SK-N-SH treated with all-trans-retinoic acid at 6 μM for 48 hours (cell line): ENCODE results near the gene C3.

Experiments used
- ATAC-seq: fragments of 200-7000 bp; cut with Tn5 transposase; 3 replicates; pipeline ENCODE4 v1.9.1; 2020; ENCODE audit warnings: mild to moderate bottlenecking, moderate library complexity
- CREB5 ChIP-seq: fragments of 250-450 bp; sonication (Bioruptor Pico); IDR thresholded peaks from 2 replicates; pipeline ENCODE4 v1.5.1; 2020; ENCODE audit warnings: low read depth, mild to moderate bottlenecking, moderate library complexity
- CSDC2 ChIP-seq: fragments of 250-450 bp; sonication (Bioruptor Pico); IDR thresholded peaks from 2 replicates; pipeline ENCODE4 v1.5.0; 2020; ENCODE audit warnings: mild to moderate bottlenecking, moderate library complexity
- ESRRG ChIP-seq: fragments of 250-450 bp; sonication (Bioruptor Pico); IDR thresholded peaks from 2 replicates; pipeline ENCODE4 v1.6.1; 2021; ENCODE audit warnings: mild to moderate bottlenecking
- GLIS3 ChIP-seq: fragments of 250-450 bp; sonication (Bioruptor Pico); IDR thresholded peaks from 2 replicates; pipeline ENCODE4 v1.5.0; 2020; ENCODE audit warnings: mild to moderate bottlenecking, moderate library complexity
- ISL1 ChIP-seq: fragments of 250-450 bp; sonication (Bioruptor Pico); IDR thresholded peaks from 2 replicates; pipeline ENCODE4 v2.1.2; 2022; ENCODE audit warnings: mild to moderate bottlenecking, moderate library complexity
- PATZ1 ChIP-seq: fragments of 250-450 bp; sonication (Bioruptor Pico); IDR thresholded peaks from 2 replicates; pipeline ENCODE4 v1.8.0; 2020; ENCODE audit warnings: mild to moderate bottlenecking, moderate library complexity, borderline replicate concordance
- POU6F1 ChIP-seq: fragments of 250-450 bp; sonication (Bioruptor Pico); IDR thresholded peaks from 2 replicates; pipeline ENCODE4 v1.8.0; 2021; ENCODE audit warnings: low read depth, mild to moderate bottlenecking, moderate library complexity, borderline replicate concordance
- PPARA ChIP-seq: fragments of 250-450 bp; sonication (Bioruptor Pico); IDR thresholded peaks from 2 replicates; pipeline ENCODE4 v1.5.0; 2020; ENCODE audit warnings: mild to moderate bottlenecking, borderline replicate concordance
- SNAI2 ChIP-seq: fragments of 250-450 bp; sonication (Bioruptor Pico); IDR thresholded peaks from 2 replicates; pipeline ENCODE4 v1.5.0; 2020; ENCODE audit warnings: mild to moderate bottlenecking, moderate library complexity
- TCF4 ChIP-seq: fragments of 250-450 bp; sonication (Bioruptor Pico); IDR thresholded peaks from 2 replicates; pipeline ENCODE4 v1.8.0; 2021; ENCODE audit warnings: mild to moderate bottlenecking, moderate library complexity, borderline replicate concordance
- TOX ChIP-seq: fragments of 250-450 bp; sonication (Bioruptor Pico); IDR thresholded peaks from 2 replicates; pipeline ENCODE4 v1.8.0; 2021; ENCODE audit warnings: mild to moderate bottlenecking, moderate library complexity, borderline replicate concordance
- ZC3H10 ChIP-seq: fragments of 250-450 bp; sonication (Bioruptor Pico); IDR thresholded peaks from 2 replicates; pipeline ENCODE4 v1.5.1; 2021; ENCODE audit warnings: mild to moderate bottlenecking, moderate library complexity
- ZFP3 ChIP-seq: fragments of 250-450 bp; sonication (Bioruptor Pico); IDR thresholded peaks from 2 replicates; pipeline ENCODE4 v1.5.0; 2020; ENCODE audit warnings: mild to moderate bottlenecking, moderate library complexity
- ZNF70 ChIP-seq: fragments of 450-650 bp; formaldehyde crosslinking; IDR thresholded peaks from 2 replicates; pipeline ENCODE4 v1.5.0; 2020; ENCODE audit warnings: mild to moderate bottlenecking, moderate library complexity
- ZNF8 ChIP-seq: fragments of 450-650 bp; formaldehyde crosslinking; IDR thresholded peaks from 2 replicates; pipeline ENCODE4 v1.5.0; 2020; ENCODE audit warnings: mild to moderate bottlenecking, moderate library complexity

Gene C3

GRCh38 chr19:6654347-6655310, 65.8 kb downstream of the C3 start:
- TF ChIP-seq ZNF70 (CRISPR knock-in tag) (no peak), CREB5 (CRISPR knock-in tag) (no peak), GLIS3 (CRISPR knock-in tag) (no peak), TCF4 (CRISPR knock-in tag) (no peak), PATZ1 (CRISPR knock-in tag) (no peak), ZC3H10 (no peak), POU6F1 (no peak), SNAI2 (CRISPR knock-in tag) (no peak), ESRRG (CRISPR knock-in tag) (no peak), ZNF8 (no peak)
- no peak for ATAC-seq

GRCh38 chr19:6652805-6653094, 67.7 kb downstream of the C3 start:
- no peak for TF ChIP-seq ZNF8
- TF ChIP-seq ESRRG (CRISPR knock-in tag), result no peak
- TF ChIP-seq POU6F1, result no peak
- no peak for TF ChIP-seq TOX (CRISPR knock-in tag)
- no peak for TF ChIP-seq CSDC2 (CRISPR knock-in tag)
- TF ChIP-seq ISL1 (CRISPR knock-in tag), result no peak
- no peak for TF ChIP-seq TCF4 (CRISPR knock-in tag)
- TF ChIP-seq ZNF70 (CRISPR knock-in tag), result no peak
- TF ChIP-seq PATZ1 (CRISPR knock-in tag), result no peak
- TF ChIP-seq ZFP3, result no peak
- no peak for ATAC-seq

GRCh38 chr19:6651965-6652804, 68.3 kb downstream of the C3 start:
- ATAC-seq, result no peak
- TF ChIP-seq ZFP3 (no peak), CSDC2 (CRISPR knock-in tag) (no peak), PPARA (CRISPR knock-in tag) (no peak)
- TF ChIP-seq, all 23 proteins: peak for 0

GRCh38 chr19:6649185-6649584, 71.3 kb downstream of the C3 start:
- no peak for TF ChIP-seq ZNF70 (CRISPR knock-in tag)
- ATAC-seq, result no peak
